SU-DHL-6 (cell line): ENCODE data around the gene DTNBP1.

Experiments
- H2AFZ ChIP-seq: fragments of 200-600 bp; sonication (generic); 2 replicates; pipeline ENCODE4 v1.6.1; 2014; ENCODE audit warnings: low read depth, mild to moderate bottlenecking, moderate library complexity, mixed read lengths, antibody characterized with exemption, low read length; ENCODE audit not compliant: severe bottlenecking
- H3F3A ChIP-seq: fragments of 200-600 bp; shearing (Covaris generic); 2 replicates; pipeline ENCODE4 v1.6.0; 2016; ENCODE audit warnings: antibody characterized with exemption, mild to moderate bottlenecking; ENCODE audit not compliant: insufficient read depth
- H3K27ac ChIP-seq: fragments of 200-600 bp; sonication (generic); 2 replicates; pipeline ENCODE4 v1.5.1; 2016; ENCODE audit warnings: low read depth, mild to moderate bottlenecking, low read length, moderate library complexity, mixed read lengths
- H3K27me3 ChIP-seq: fragments of 200-600 bp; sonication (generic), shearing (Covaris generic); 2 replicates; pipeline ENCODE4 v1.6.0; 2014; ENCODE audit warnings: mild to moderate bottlenecking, low read length
- H3K36me3 ChIP-seq: fragments of 200-600 bp; sonication (generic); 2 replicates; pipeline ENCODE4 v1.6.1; 2014; ENCODE audit warnings: mild to moderate bottlenecking, low read length, mixed read lengths
- H3K4me2 ChIP-seq: fragments of 300-600, 200-600 bp; shearing (Covaris generic), sonication (generic); 2 replicates; pipeline ENCODE4 v1.6.0; 2014; ENCODE audit warnings: low read length, low read depth, mild to moderate bottlenecking; ENCODE audit not compliant: poor library complexity, severe bottlenecking
- H3K4me3 ChIP-seq: fragments of 200-600 bp; sonication (generic); 2 replicates; pipeline ENCODE4 v1.5.1; 2014; ENCODE audit warnings: antibody characterized with exemption, low read length, mild to moderate bottlenecking, mixed read lengths; ENCODE audit not compliant: insufficient read depth, poor library complexity, severe bottlenecking
- H3K79me2 ChIP-seq: fragments of 200-600 bp; sonication (generic); 2 replicates; pipeline ENCODE4 v1.6.1; 2014; ENCODE audit warnings: mild to moderate bottlenecking, low read length, moderate library complexity; ENCODE audit not compliant: insufficient read depth
- H3K9ac ChIP-seq: fragments of 200-600 bp; sonication (generic); 2 replicates; pipeline ENCODE4 v1.7.0; 2014; ENCODE audit warnings: mild to moderate bottlenecking, low read length
- H3K9me2 ChIP-seq: fragments of 200-600 bp; sonication (generic); replicated peaks from 2 replicates; pipeline ENCODE4 v1.6.1; 2014; ENCODE audit warnings: low read length; ENCODE audit not compliant: insufficient read depth
- H3K9me3 ChIP-seq: fragments of 200-600 bp; sonication (generic); 2 replicates; pipeline ENCODE4 v1.6.1; 2014; ENCODE audit warnings: low read length, mixed read lengths; ENCODE audit not compliant: insufficient read depth
- H4K20me1 ChIP-seq: fragments of 200-600 bp; sonication (generic); 2 replicates; pipeline ENCODE4 v1.6.1; 2014; ENCODE audit warnings: low read depth, mild to moderate bottlenecking, antibody characterized with exemption, low read length, moderate library complexity, mixed read lengths
- EZH2phosphoT487 ChIP-seq: fragments of 200-600 bp; sonication (generic), shearing (Covaris generic); conservative IDR thresholded peaks from 2 replicates; pipeline ENCODE4 v1.6.1; 2018; ENCODE audit warnings: mild to moderate bottlenecking, antibody characterized with exemption, low read length, moderate library complexity, mixed read lengths
- TF ChIP-seq, protein P1 (sequence below): fragments of 200-600 bp; sonication (generic); IDR thresholded peaks from one replicate; pipeline ENCODE4 v1.5.1; 2017; ENCODE audit warnings: antibody characterized with exemption, mild to moderate bottlenecking, low read length, moderate library complexity; ENCODE audit not compliant: insufficient read depth, poor library complexity, severe bottlenecking

The DTNBP1 gene

GRCh38 chr6:15524861-15525401 is 137.9 kb downstream of the DTNBP1 start:
- Histone ChIP-seq H3K27me3 (no peaks in the 10 kb centered on the region), H3K9ac (no peak overlapping the region), H4K20me1 (no peaks in the 10 kb centered on the region), H3K79me2 (no peaks in the 10 kb centered on the region), H2AFZ (no peak overlapping the region), H3K9me2 (no peaks in the 10 kb centered on the region), H3K4me3 (no peak overlapping the region), H3K36me3 (peaks cover 26% of the 10 kb centered on the region; the same call in 1 of the 2 replicates), H3F3A (no peaks in the 10 kb centered on the region), H3K27ac (no peak overlapping the region), H3K9me3 (no peaks in the 10 kb centered on the region), H3K4me2 (no peak overlapping the region)
- TF ChIP-seq, protein P1, sequence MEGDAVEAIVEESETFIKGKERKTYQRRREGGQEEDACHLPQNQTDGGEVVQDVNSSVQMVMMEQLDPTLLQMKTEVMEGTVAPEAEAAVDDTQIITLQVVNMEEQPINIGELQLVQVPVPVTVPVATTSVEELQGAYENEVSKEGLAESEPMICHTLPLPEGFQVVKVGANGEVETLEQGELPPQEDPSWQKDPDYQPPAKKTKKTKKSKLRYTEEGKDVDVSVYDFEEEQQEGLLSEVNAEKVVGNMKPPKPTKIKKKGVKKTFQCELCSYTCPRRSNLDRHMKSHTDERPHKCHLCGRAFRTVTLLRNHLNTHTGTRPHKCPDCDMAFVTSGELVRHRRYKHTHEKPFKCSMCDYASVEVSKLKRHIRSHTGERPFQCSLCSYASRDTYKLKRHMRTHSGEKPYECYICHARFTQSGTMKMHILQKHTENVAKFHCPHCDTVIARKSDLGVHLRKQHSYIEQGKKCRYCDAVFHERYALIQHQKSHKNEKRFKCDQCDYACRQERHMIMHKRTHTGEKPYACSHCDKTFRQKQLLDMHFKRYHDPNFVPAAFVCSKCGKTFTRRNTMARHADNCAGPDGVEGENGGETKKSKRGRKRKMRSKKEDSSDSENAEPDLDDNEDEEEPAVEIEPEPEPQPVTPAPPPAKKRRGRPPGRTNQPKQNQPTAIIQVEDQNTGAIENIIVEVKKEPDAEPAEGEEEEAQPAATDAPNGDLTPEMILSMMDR: no peak
- no peak for TF ChIP-seq EZH2phosphoT487

GRCh38 chr6:15523679-15524630 is 138.9 kb downstream of the DTNBP1 start:
- H3K36me3 ChIP-seq: peaks cover 26% of the 10 kb centered on the region; the same call in 1 of the 2 replicates
- TF ChIP-seq EZH2phosphoT487: no peak
- TF ChIP-seq, protein P1: no peak

GRCh38 chr6:15522856-15523529 is 139.8 kb downstream of the DTNBP1 start:
- no peak for TF ChIP-seq EZH2phosphoT487
- TF ChIP-seq, protein P1: no peak
- Histone ChIP-seq H3K79me2 (no peaks in the 10 kb centered on the region), H3K36me3 (peaks cover 26% of the 10 kb centered on the region; the same call in 1 of the 2 replicates), H3K27me3 (no peaks in the 10 kb centered on the region), H2AFZ (no peak overlapping the region), H3K27ac (no peak overlapping the region), H3K9me2 (no peaks in the 10 kb centered on the region), H3K4me2 (no peak overlapping the region), H3K9me3 (no peaks in the 10 kb centered on the region), H3K9ac (no peak overlapping the region), H3F3A (no peaks in the 10 kb centered on the region), H4K20me1 (no peaks in the 10 kb centered on the region), H3K4me3 (no peak overlapping the region)

More at GRCh38 chr6:15523679-15524630, 138.9 kb downstream of the DTNBP1 start:
- no peak overlapping the region for H3K4me3 ChIP-seq
- H3K9me3 ChIP-seq: no peaks in the 10 kb centered on the region
- no peaks in the 10 kb centered on the region for H3K27me3 ChIP-seq
- H2AFZ ChIP-seq: no peak overlapping the region
- no peaks in the 10 kb centered on the region for H3K79me2 ChIP-seq
- no peaks in the 10 kb centered on the region for H3K9me2 ChIP-seq
- H3F3A ChIP-seq: no peaks in the 10 kb centered on the region
- no peak overlapping the region for H3K4me2 ChIP-seq
- no peaks in the 10 kb centered on the region for H4K20me1 ChIP-seq
- H3K27ac ChIP-seq: no peak overlapping the region
- H3K9ac ChIP-seq: no peak overlapping the region
